GM12801 (cell line): ENCODE data around the gene SAPCD1.

Source experiments
- TF ChIP-seq, protein P1 (sequence below): IDR thresholded peaks from one replicate; pipeline ENCODE4 v1.5.1; 2011; ENCODE audit warnings: control low read depth; ENCODE audit not compliant: insufficient read length; ENCODE audit errors: extremely low read depth

SAPCD1 gene

DNA sequence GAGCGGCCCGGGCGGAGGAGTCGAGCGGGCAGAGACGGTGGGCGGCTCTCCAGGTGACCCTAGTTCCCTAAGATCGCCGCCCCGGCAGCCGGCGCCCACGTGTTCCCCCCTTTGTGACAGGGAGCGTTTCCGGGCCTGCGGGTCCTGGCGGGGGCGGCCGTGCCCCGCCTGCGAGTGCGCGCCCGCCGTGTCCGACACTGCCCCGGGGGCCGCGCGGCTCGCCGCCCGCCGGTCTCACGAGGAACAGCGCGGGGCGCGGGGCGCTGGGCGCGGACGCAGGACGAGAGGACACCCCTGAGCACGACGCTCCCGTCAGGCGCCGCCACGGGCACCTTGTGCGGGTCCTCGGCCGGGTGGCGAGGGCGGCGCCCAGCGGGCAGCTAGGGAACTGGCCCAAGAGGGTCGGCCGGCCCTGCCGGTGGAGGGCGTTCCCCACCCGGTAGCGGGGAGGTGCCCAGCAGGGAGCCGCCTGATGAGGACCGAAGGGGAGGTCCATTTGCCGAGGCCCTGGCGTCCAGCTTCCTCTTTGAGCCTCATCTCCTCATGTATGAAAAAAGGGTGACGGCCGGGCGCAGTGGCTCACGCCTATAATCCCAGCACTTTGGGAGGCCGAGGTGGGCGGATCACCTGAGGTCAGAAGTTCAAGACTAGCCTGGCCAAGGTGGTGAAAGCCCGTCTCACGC, 33.3 kb downstream of the SAPCD1 start, which contains the start of gene VARS1:
VARS1 (minus strand) TSS at position 137 of the 683 bp plus-strand sequence. CDS start 535 bp downstream, outside the sequence.
- TF ChIP-seq, protein P1, sequence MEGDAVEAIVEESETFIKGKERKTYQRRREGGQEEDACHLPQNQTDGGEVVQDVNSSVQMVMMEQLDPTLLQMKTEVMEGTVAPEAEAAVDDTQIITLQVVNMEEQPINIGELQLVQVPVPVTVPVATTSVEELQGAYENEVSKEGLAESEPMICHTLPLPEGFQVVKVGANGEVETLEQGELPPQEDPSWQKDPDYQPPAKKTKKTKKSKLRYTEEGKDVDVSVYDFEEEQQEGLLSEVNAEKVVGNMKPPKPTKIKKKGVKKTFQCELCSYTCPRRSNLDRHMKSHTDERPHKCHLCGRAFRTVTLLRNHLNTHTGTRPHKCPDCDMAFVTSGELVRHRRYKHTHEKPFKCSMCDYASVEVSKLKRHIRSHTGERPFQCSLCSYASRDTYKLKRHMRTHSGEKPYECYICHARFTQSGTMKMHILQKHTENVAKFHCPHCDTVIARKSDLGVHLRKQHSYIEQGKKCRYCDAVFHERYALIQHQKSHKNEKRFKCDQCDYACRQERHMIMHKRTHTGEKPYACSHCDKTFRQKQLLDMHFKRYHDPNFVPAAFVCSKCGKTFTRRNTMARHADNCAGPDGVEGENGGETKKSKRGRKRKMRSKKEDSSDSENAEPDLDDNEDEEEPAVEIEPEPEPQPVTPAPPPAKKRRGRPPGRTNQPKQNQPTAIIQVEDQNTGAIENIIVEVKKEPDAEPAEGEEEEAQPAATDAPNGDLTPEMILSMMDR, result no peak

GRCh38 chr6:31796993-31797385, 34.5 kb downstream of the SAPCD1 start:
- TF ChIP-seq, protein P1, result no peak

- TF ChIP-seq, protein P1, result no peak
These were observed 35.1 kb downstream of the SAPCD1 start for GRCh38 chr6:31797588-31797987.

DNA sequence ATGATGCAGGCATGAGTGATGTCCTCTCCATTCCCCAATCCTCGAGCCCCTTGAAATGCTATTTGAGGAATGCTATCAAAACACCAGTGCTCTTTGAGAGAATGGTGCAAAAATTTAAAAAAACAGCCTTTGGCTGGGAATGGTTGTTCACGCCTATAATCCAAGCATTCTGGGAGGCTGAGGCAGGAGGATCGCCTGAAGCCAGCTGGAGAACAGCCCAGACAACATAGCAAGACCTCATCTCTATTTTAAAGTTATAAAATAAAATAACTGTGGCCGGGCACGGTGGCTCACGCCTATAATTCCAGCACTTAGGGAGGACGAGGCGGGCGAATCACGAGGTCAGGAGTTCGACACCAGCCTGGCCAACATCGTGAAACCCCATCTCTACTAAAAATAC, 37.3 kb downstream of the SAPCD1 start:
- TF ChIP-seq, protein P1, result no peak

- TF ChIP-seq, protein P1, result no peak
These were observed 43.5 kb downstream of the SAPCD1 start for GRCh38 chr6:31805939-31806469.

DNA sequence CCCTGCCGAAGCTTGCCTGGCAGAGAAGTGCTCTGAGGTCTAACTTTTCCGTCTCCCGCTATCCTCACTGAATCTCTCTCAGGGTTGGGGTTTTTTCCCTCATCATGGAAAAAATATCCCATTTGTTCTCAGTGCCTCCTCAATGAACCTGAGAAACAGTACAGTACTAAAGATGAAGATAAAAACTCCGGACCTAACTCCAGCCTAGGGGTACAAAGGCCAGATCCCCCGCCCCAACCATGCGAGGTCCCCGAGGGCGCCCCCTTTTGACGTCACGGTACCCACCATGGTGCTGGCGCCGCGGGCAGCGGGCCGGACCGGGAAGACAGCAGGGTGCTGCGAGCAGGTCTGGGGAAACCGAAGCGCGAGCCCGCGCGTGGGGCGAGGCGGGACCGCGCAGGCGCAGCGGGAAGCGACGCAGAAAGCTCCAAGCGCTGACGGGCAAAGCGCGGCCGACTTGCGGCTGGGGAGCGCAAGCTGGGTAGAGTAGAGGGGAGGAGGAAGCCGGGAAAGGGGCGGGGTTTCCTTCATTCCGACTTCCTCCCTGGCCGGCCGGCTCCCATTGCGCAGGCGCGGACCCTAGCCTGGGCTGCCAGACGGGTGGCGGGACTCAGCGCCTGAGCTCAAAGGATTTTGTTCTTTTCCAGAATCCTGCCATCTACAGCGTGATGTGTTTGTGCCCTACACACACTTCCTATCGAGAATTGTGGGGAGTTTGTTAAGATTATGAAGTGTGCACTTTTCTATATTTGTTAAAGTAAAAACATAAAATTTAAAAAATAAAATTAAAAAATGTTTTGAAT, 44.2 kb downstream of the SAPCD1 start, which contains the start of gene LSM2:
LSM2 (minus strand) TSS at position 497 of the 803 bp plus-strand sequence; CDS start at position 288, 209 bp downstream.
- TF ChIP-seq, protein P1, result no peak

GRCh38 chr6:31811645-31812044, 49.2 kb downstream of the SAPCD1 start:
- TF ChIP-seq, protein P1, result no peak
